Measurements from ENCODE around the gene TMEM72.

GRCh38 chr10:44969854-44970253 lies 58.7 kb downstream of the TMEM72 start:
- TF ChIP-seq CTCF (IDR thresholded peaks at IDR 0.05; ENCODE audit: borderline replicate concordance, extremely low read depth, low read length, poor library complexity, severe bottlenecking): no peak
- no peak for TF ChIP-seq EZH2 (IDR thresholded peaks at IDR 0.05; ENCODE audit: borderline replicate concordance, low read depth, low read length, severe bottlenecking)

All from DND-41 (cell line).